NT2/D1 (cell line): Measurements from ENCODE around the gene ARHGAP32.

Source experiments
- DNase-seq: peaks from one replicate; pipeline ENCODE4 v3.0.0-alpha.2; 2011; ENCODE audit warnings: low read depth, low spot score
- H3K27me3 ChIP-seq: 2 replicates; pipeline ENCODE4 v1.6.0; 2011; ENCODE audit warnings: mild to moderate bottlenecking; ENCODE audit not compliant: insufficient read length, insufficient read depth
- H3K36me3 ChIP-seq: 2 replicates; pipeline ENCODE4 v1.6.1; 2011; ENCODE audit warnings: mild to moderate bottlenecking, low read length, mixed read lengths; ENCODE audit not compliant: insufficient read depth, insufficient read length
- H3K4me1 ChIP-seq: 2 replicates; pipeline ENCODE4 v1.5.1; 2011; ENCODE audit not compliant: insufficient read depth, insufficient read length
- H3K4me3 ChIP-seq: 2 replicates; pipeline ENCODE4 v1.5.1; 2011; ENCODE audit warnings: low read depth; ENCODE audit not compliant: insufficient read length
- H3K9ac ChIP-seq: 2 replicates; pipeline ENCODE4 v1.6.0; 2011; ENCODE audit warnings: low read depth; ENCODE audit not compliant: insufficient read length
- H3K9me3 ChIP-seq: 2 replicates; pipeline ENCODE4 v1.5.1; 2011; ENCODE audit warnings: mild to moderate bottlenecking, low read length; ENCODE audit not compliant: insufficient read depth
- SUZ12 ChIP-seq: IDR thresholded peaks from 2 replicates; pipeline ENCODE4 v1.6.1; 2011; ENCODE audit not compliant: insufficient read length, insufficient read depth; ENCODE audit errors: extremely low read depth
- YY1 ChIP-seq: IDR thresholded peaks from 2 replicates; pipeline ENCODE4 v1.6.1; 2011; ENCODE audit not compliant: insufficient read length, insufficient read depth
- ZNF274 ChIP-seq: IDR thresholded peaks from 2 replicates; pipeline ENCODE4 v1.6.1; 2011; ENCODE audit warnings: mild to moderate bottlenecking, low read depth, low read length

ARHGAP32 gene

GRCh38 chr11:129226207-129226798 is 34.2 kb upstream of the ARHGAP32 start:
- Histone ChIP-seq H3K36me3 (no peaks in the 10 kb centered on the region), H3K4me3 (no peak overlapping the region), H3K4me1 (no peaks in the 10 kb centered on the region), H3K9me3 (peaks cover 29% of the 10 kb centered on the region), H3K9ac (no peak overlapping the region), H3K27me3 (no peaks in the 10 kb centered on the region)
- TF ChIP-seq SUZ12 (no peak), ZNF274 (no peak), YY1 (no peak)
- DNase-seq: no peak

DNA sequence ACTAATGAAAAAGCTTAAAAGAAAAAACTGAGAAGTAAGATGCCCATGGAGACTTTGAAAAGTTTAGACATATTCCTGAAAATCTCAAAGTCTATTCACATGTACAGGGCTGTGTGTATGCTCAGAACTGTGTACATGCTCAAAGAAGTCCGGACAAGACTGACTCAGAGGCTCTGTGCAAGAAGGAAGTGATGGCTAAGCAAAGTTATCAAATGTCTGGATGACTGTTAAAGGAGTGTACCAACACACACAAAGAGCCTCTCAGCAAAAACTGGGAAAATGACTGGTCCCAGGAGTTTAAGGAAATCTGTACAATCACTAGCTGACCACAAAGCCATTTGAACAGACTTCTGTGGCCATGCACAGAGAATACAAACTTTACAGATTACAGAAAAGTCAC is 33.1 kb upstream of the ARHGAP32 start:
- Histone ChIP-seq H3K27me3 (no peaks in the 10 kb centered on the region), H3K36me3 (no peaks in the 10 kb centered on the region), H3K9ac (no peak overlapping the region), H3K4me3 (no peak overlapping the region), H3K9me3 (peaks cover 29% of the 10 kb centered on the region), H3K4me1 (no peaks in the 10 kb centered on the region)
- TF ChIP-seq ZNF274 (no peak), YY1 (no peak), SUZ12 (no peak)
- DNase-seq: no peak

GRCh38 chr11:129224538-129224937 is 32.4 kb upstream of the ARHGAP32 start:
- Histone ChIP-seq H3K9me3 (peaks cover 29% of the 10 kb centered on the region), H3K36me3 (no peaks in the 10 kb centered on the region), H3K9ac (no peak overlapping the region), H3K27me3 (no peaks in the 10 kb centered on the region), H3K4me1 (no peaks in the 10 kb centered on the region), H3K4me3 (no peak overlapping the region)
- DNase-seq: no peak
- no peak for TF ChIP-seq YY1

DNA sequence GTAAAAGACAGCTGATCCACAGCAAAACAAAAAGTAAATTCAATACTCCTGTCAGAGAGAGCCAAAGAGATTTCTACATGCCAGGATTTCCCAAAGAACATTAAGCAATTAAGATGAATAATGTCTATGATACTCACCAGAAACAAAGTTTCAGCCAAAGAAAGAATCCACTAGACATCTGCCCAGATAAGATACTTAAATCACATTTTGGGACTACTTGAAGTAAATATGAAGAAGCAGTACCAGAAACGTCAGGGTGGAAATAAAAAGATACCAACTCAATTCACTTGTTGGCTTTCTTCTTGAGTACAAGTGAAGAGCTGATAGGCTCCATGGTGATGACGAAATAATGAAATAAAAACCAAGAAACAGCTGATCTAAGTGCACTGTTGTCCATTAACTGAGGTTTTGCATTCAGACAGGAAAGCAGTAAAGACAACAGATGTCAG is 31.6 kb upstream of the ARHGAP32 start:
- no peaks in the 10 kb centered on the region for H3K4me1 ChIP-seq
- no peaks in the 10 kb centered on the region for H3K27me3 ChIP-seq
- TF ChIP-seq YY1: no peak
- no peak for TF ChIP-seq SUZ12
- no peak for TF ChIP-seq ZNF274
- no peaks in the 10 kb centered on the region for H3K36me3 ChIP-seq
- H3K9me3 ChIP-seq: peaks cover 29% of the 10 kb centered on the region
- H3K9ac ChIP-seq: no peak overlapping the region
- DNase-seq: no peak
- no peak overlapping the region for H3K4me3 ChIP-seq

GRCh38 chr11:129223260-129223659 is 31.1 kb upstream of the ARHGAP32 start:
- DNase-seq: no peak
- H3K4me3 ChIP-seq: no peak overlapping the region
- H3K27me3 ChIP-seq: no peaks in the 10 kb centered on the region
- TF ChIP-seq YY1: no peak
- TF ChIP-seq ZNF274: no peak
- no peak for TF ChIP-seq SUZ12
- no peak overlapping the region for H3K9ac ChIP-seq
- H3K9me3 ChIP-seq: peaks cover 29% of the 10 kb centered on the region
- no peaks in the 10 kb centered on the region for H3K4me1 ChIP-seq
- no peaks in the 10 kb centered on the region for H3K36me3 ChIP-seq

GRCh38 chr11:129222158-129222557 is 30.0 kb upstream of the ARHGAP32 start:
- H3K36me3 ChIP-seq: no peaks in the 10 kb centered on the region

GRCh38 chr11:129215506-129216245 is 23.6 kb upstream of the ARHGAP32 start:
- no peak overlapping the region for H3K9ac ChIP-seq
- DNase-seq: peak; percentile 33
- H3K4me1 ChIP-seq: no peaks in the 10 kb centered on the region

More at GRCh38 chr11:129222158-129222557, 30.0 kb upstream of the ARHGAP32 start:
- Histone ChIP-seq H3K4me3 (no peak overlapping the region), H3K27me3 (no peaks in the 10 kb centered on the region), H3K9ac (no peak overlapping the region), H3K9me3 (peaks cover 20% of the 10 kb centered on the region), H3K4me1 (no peaks in the 10 kb centered on the region)
- TF ChIP-seq YY1 (no peak), ZNF274 (no peak), SUZ12 (no peak)
- no peak for DNase-seq

More at GRCh38 chr11:129215506-129216245, 23.6 kb upstream of the ARHGAP32 start:
- no peaks in the 10 kb centered on the region for H3K27me3 ChIP-seq
- no peaks in the 10 kb centered on the region for H3K36me3 ChIP-seq
- H3K9me3 ChIP-seq: no peaks in the 10 kb centered on the region
- no peak for TF ChIP-seq ZNF274
- H3K4me3 ChIP-seq: no peak overlapping the region
